Measurements from ENCODE around the gene KIF5B.

GRCh38 chr10:32000937-32001336 is 55.3 kb downstream of the KIF5B start:
- TF ChIP-seq RFX5 (IDR thresholded peaks at IDR 0.05; ENCODE audit: low read depth, low read length) (no peak), CTCF (conservative IDR thresholded peaks at IDR 0.05; ENCODE audit: low read depth, low read length) (no peak), MAFK (IDR thresholded peaks at IDR 0.05; ENCODE audit: low read depth, low read length) (no peak), POLR2A (IDR thresholded peaks at IDR 0.05; ENCODE audit: low read depth, low read length) (no peak), MAZ (IDR thresholded peaks at IDR 0.05; ENCODE audit: borderline replicate concordance, low read depth, low read length) (no peak), RAD21 (IDR thresholded peaks at IDR 0.05; ENCODE audit: low read length) (no peak), SMC3 (IDR thresholded peaks at IDR 0.05; ENCODE audit: low read depth, low read length) (no peak), USF2 (IDR thresholded peaks at IDR 0.05; ENCODE audit: low read depth, low read length) (no peak), ELK1 (IDR thresholded peaks at IDR 0.05; ENCODE audit: borderline replicate concordance, low read depth, low read length) (no peak), CHD1 (IDR thresholded peaks at IDR 0.05; ENCODE audit: low read depth, low read length) (no peak), MXI1 (IDR thresholded peaks at IDR 0.05; ENCODE audit: borderline replicate concordance, low read depth, low read length) (no peak), BHLHE40 (IDR thresholded peaks at IDR 0.05; ENCODE audit: low read depth, low read length) (no peak)
